SK-N-SH (cell line): ENCODE measurements around the gene ZNF664. TPM values are rescaled to one million over a fixed set of nuclear protein-coding genes. Genes with fewer than 3 reads are reported as not detected.

Experiments used
- CTCF ChIA-PET: fragments of 300-600, 350-600 bp; formaldehyde crosslinking; extraction: SDS; loops from one replicate; lab custom pipeline; 2021; lab: Yijun Ruan, JAX
- POLR2A ChIA-PET: fragments of 350-600 bp; sonication (Branson Sonifier 250); formaldehyde crosslinking; extraction: SDS; loops from one replicate; lab custom pipeline; 2020; ENCODE audit warnings: antibody characterized with exemption, inconsistent platforms; lab: Yijun Ruan, JAX
- DNase-seq: peaks from one replicate; pipeline ENCODE4 v3.0.0; 2012
- H2AFZ ChIP-seq: fragments of 200-600 bp; sonication (generic); 2 replicates; pipeline ENCODE4 v1.8.1; 2016; ENCODE audit warnings: antibody characterized with exemption, mild to moderate bottlenecking, low read depth
- H3F3A ChIP-seq: fragments of 200-600 bp; sonication (generic); replicated peaks from 2 replicates; pipeline ENCODE3; 2016; ENCODE audit warnings: antibody characterized with exemption, mild to moderate bottlenecking; ENCODE audit not compliant: insufficient read depth
- H3K27ac ChIP-seq, 2 experiments: fragments of 200-500 bp in 1 of 2; fragments of 200-600 bp in 1 of 2; sonication (Bioruptor generic) in 1 of 2; sonication (generic), shearing (Covaris generic) in 1 of 2; 2 replicates each; pipeline versions ENCODE4 v1.5.1 to v1.6.1; 2014 to 2016; ENCODE audit warnings: low read depth in 2 of 2, inconsistent platforms in 1 of 2, low read length in 1 of 2, mild to moderate bottlenecking in 1 of 2, mixed read lengths in 1 of 2
- H3K27me3 ChIP-seq: fragments of 200-600 bp; sonication (generic), shearing (Covaris generic); 2 replicates; pipeline ENCODE4 v1.6.1; 2016; ENCODE audit warnings: mixed run types; ENCODE audit not compliant: insufficient read depth
- H3K36me3 ChIP-seq, 2 experiments: fragments of 200-500 bp in 1 of 2; fragments of 200-600 bp in 1 of 2; sonication (Bioruptor generic) in 1 of 2; sonication (generic) in 1 of 2; replicated peaks in 1 of 2; 2 replicates each; pipeline versions ENCODE3 to v1.5.1; 2014 to 2016; ENCODE audit warnings: low read length in 1 of 2, mild to moderate bottlenecking in 1 of 2; ENCODE audit not compliant: insufficient read depth in 2 of 2, control insufficient read depth in 1 of 2
- H3K4me1 ChIP-seq, 2 experiments: fragments of 200-500 bp in 1 of 2; fragments of 200-600 bp in 1 of 2; sonication (Bioruptor generic) in 1 of 2; sonication (generic), shearing (Covaris generic) in 1 of 2; 2 replicates each; pipeline versions ENCODE4 v1.5.1 to v1.6.1; 2014 to 2016; ENCODE audit warnings: low read depth in 1 of 2, low read length in 1 of 2, mixed run types in 1 of 2; ENCODE audit not compliant: insufficient read depth in 2 of 2, control insufficient read depth in 1 of 2
- H3K4me2 ChIP-seq: fragments of 200-600 bp; sonication (generic), shearing (Covaris generic); 2 replicates; pipeline ENCODE4 v1.6.1; 2017; ENCODE audit warnings: mixed run types
- H3K4me3 ChIP-seq, 2 experiments: fragments of 200-500 bp in 1 of 2; fragments of 200-600 bp in 1 of 2; sonication (Bioruptor generic) in 1 of 2; sonication (generic), shearing (Covaris generic) in 1 of 2; 2 replicates each; pipeline versions ENCODE4 v1.5.1 to v1.8.1; 2014 to 2016; ENCODE audit warnings: low read depth in 2 of 2, inconsistent platforms in 1 of 2, low read length in 1 of 2, mild to moderate bottlenecking in 1 of 2, mixed read lengths in 1 of 2, moderate library complexity in 1 of 2
- H3K79me2 ChIP-seq: fragments of 200-600 bp; sonication (generic); 2 replicates; pipeline ENCODE4 v1.8.1; 2017; ENCODE audit warnings: mild to moderate bottlenecking; ENCODE audit not compliant: insufficient read depth
- H3K9ac ChIP-seq: fragments of 200-600 bp; sonication (generic); 2 replicates; pipeline ENCODE4 v1.6.1; 2017; ENCODE audit warnings: mixed run types
- H3K9me2 ChIP-seq: fragments of 200-600 bp; sonication (generic); 2 replicates; pipeline ENCODE4 v1.6.1; 2017; ENCODE audit warnings: mixed run types
- H3K9me3 ChIP-seq: fragments of 200-600 bp; sonication (generic); 2 replicates; pipeline ENCODE4 v1.6.1; 2017; ENCODE audit warnings: mixed run types, mild to moderate bottlenecking, moderate library complexity
- H4K20me1 ChIP-seq: fragments of 200-600 bp; sonication (generic); 2 replicates; pipeline ENCODE4 v1.6.1; 2017; ENCODE audit warnings: mild to moderate bottlenecking, mixed run types; ENCODE audit not compliant: insufficient read depth
- CTCF ChIP-seq: fragments of 200-600 bp; sonication (generic); IDR thresholded peaks from 2 replicates; pipeline ENCODE4 v1.6.1; 2017; ENCODE audit warnings: antibody characterized with exemption, mild to moderate bottlenecking, moderate library complexity
- ELF1 ChIP-seq: IDR thresholded peaks from 2 replicates; pipeline ENCODE4 v1.4.0; 2012
- EP300 ChIP-seq, 2 experiments: IDR thresholded peaks; 2 replicates each; pipeline versions ENCODE4 v1.4.0 to v1.6.1; 2012; ENCODE audit warnings: borderline replicate concordance in 1 of 2, low read depth in 1 of 2, low read length in 1 of 2
- EZH2phosphoT487 ChIP-seq: fragments of 200-600 bp; sonication (generic); IDR thresholded peaks from 2 replicates; pipeline ENCODE4 v1.6.1; 2017; ENCODE audit warnings: low read depth, mixed run types, mild to moderate bottlenecking, antibody characterized with exemption, moderate library complexity, borderline replicate concordance
- FOXM1 ChIP-seq: IDR thresholded peaks from 2 replicates; pipeline ENCODE4 v1.4.0; 2012; ENCODE audit warnings: low read depth, mild to moderate bottlenecking
- JUND ChIP-seq: IDR thresholded peaks from 2 replicates; pipeline ENCODE4 v1.4.0; 2012
- MXI1 ChIP-seq: IDR thresholded peaks from 2 replicates; pipeline ENCODE4 v1.6.1; 2012; ENCODE audit warnings: mild to moderate bottlenecking, low read depth, low read length, improper control_type of control experiment
- NFIC ChIP-seq: IDR thresholded peaks from 2 replicates; pipeline ENCODE4 v1.4.0; 2012; ENCODE audit warnings: borderline replicate concordance
- NRF1 ChIP-seq: IDR thresholded peaks from 2 replicates; pipeline ENCODE4 v1.6.1; 2012; ENCODE audit warnings: low read depth, mild to moderate bottlenecking, low read length
- PBX3 ChIP-seq: IDR thresholded peaks from 2 replicates; pipeline ENCODE4; 2012
- POLR2AphosphoS5 ChIP-seq: IDR thresholded peaks from 2 replicates; pipeline ENCODE4 v1.6.1; 2012; ENCODE audit warnings: low read depth, low read length
- RAD21 ChIP-seq: IDR thresholded peaks from 2 replicates; pipeline ENCODE4 v1.6.1; 2012; ENCODE audit warnings: mild to moderate bottlenecking, low read length
- REST ChIP-seq: IDR thresholded peaks from 2 replicates; pipeline ENCODE4 v1.6.1; 2012; ENCODE audit warnings: mild to moderate bottlenecking, low read depth, low read length, moderate library complexity
- RFX5 ChIP-seq: IDR thresholded peaks from 2 replicates; pipeline ENCODE4 v1.6.1; 2012; ENCODE audit warnings: mild to moderate bottlenecking, improper control_type of control experiment, low read length
- RXRA ChIP-seq: IDR thresholded peaks from 2 replicates; pipeline ENCODE4 v1.4.0; 2012; ENCODE audit warnings: low read depth, mild to moderate bottlenecking, borderline replicate concordance
- SMC3 ChIP-seq: IDR thresholded peaks from 2 replicates; pipeline ENCODE4 v1.6.1; 2012; ENCODE audit warnings: low read depth, low read length, improper control_type of control experiment
- TAF1 ChIP-seq: IDR thresholded peaks from 2 replicates; pipeline ENCODE4 v1.6.1; 2012; ENCODE audit warnings: low read depth, mild to moderate bottlenecking, low read length, moderate library complexity, borderline replicate concordance
- TCF12 ChIP-seq: IDR thresholded peaks from 2 replicates; pipeline ENCODE4 v1.4.0; 2012
- USF2 ChIP-seq: fragments of 150-350 bp; IDR thresholded peaks from 2 replicates; pipeline ENCODE4 v1.6.1; 2017; ENCODE audit warnings: antibody characterized with exemption, low read length, low read depth, borderline replicate concordance
- WGBS: methylation state at CpG from one replicate; pipeline ENCODE4 v1.1.6; 2017; ENCODE audit warnings: low lambda C conversion rate; 5-methylcytosine and 5-hydroxymethylcytosine counted together
- polyA plus RNA-seq, 3 experiments: library from polyadenylated mRNA; depleted of rRNA; stranded (reverse); fragments of >200 nt; gene quantifications; 2 replicates each; pipeline ENCODE4 v1.2.3, GENCODE V29; 2012

ZNF664 gene
- polyA plus RNA-seq, 1 of the 3 experiments (the other 2 are of a cell fraction): 34.9 TPM

GRCh38 chr12:124045671-124046455, 72.8 kb downstream of the ZNF664 start:
- no peaks in the 10 kb centered on the region for H3K79me2 ChIP-seq
- TF ChIP-seq CTCF (no peak), USF2 (no peak), MXI1 (no peak), RAD21 (no peak), FOXM1 (no peak), EZH2phosphoT487 (no peak), ELF1 (no peak), POLR2AphosphoS5 (no peak), RFX5 (no peak), TCF12 (no peak), REST (no peak), NFIC (no peak), RXRA (no peak), SMC3 (no peak), NRF1 (no peak), EP300 (IDR thresholded peaks at IDR 0.05; ENCODE audit: borderline replicate concordance in 1 of 2, low read depth in 1 of 2, low read length in 1 of 2) (no peak), TAF1 (no peak), JUND (no peak), PBX3 (no peak)
- TF ChIP-seq, all 33 proteins: peak for 0
- H3K27ac ChIP-seq: no peak overlapping the region
- H3K9ac ChIP-seq: no peak overlapping the region
- no peaks in the 10 kb centered on the region for H3K27me3 ChIP-seq
- POLR2A ChIA-PET: no interaction called here
- no peaks in the 10 kb centered on the region for H4K20me1 ChIP-seq
- WGBS: 51% methylated on average over 5 of the region's 5 CpGs
- H3K4me3 ChIP-seq: no peak overlapping the region
- 0 out of 2 replicates have a peak, but pooled peaks cover 4% of the 10 kb centered on the region for H3K9me3 ChIP-seq
- no peak overlapping the region for H2AFZ ChIP-seq
- no peak overlapping the region for H3K4me2 ChIP-seq
- H3K9me2 ChIP-seq: no peaks in the 10 kb centered on the region
- CTCF ChIA-PET: interaction anchor here (1.0 to 1.3 kb wide), 3 partner anchors 8 to 13 kb away, joined by 3 to 4 read pairs (median 3); no protein-coding TSS in a partner anchor
- peaks cover 0 to 21% of the 10 kb centered on the region in 2 experiments; a peak in 1 of 4 replicates for H3K4me1 ChIP-seq
- H3F3A ChIP-seq: no peaks in the 10 kb centered on the region
- no peak for DNase-seq
- H3K36me3 ChIP-seq: no peaks in the 10 kb centered on the region
